SKM-1 treated with dmso at 0.1 percent for 144 hours (cell line): Measurements from ENCODE around the gene DNA2.

ENCODE experiments used
- DNase-seq: peaks from one replicate; lab custom pipeline; 2025; ENCODE audit not compliant: unreplicated experiment; lab: John Stamatoyannopoulos, UW

Gene DNA2

GRCh38 chr10:68364101-68364886 lies 107.5 kb downstream of the DNA2 start:
- no peak for DNase-seq
